DLD1 (cell line): ENCODE data around the gene KRT36.

Experiments
- in situ Hi-C: cut with HindIII; loops from 2 replicates; pipeline ENCODE4 v1.10.0; 2017; ENCODE audit warnings: low sequenced_read_pairs

KRT36 gene

GRCh38 chr17:41522301-41523224 is 32.9 kb upstream of the KRT36 start:
- in situ Hi-C loops: no loop called here

- in situ Hi-C loops: no loop called here
These were observed 32.0 kb upstream of the KRT36 start for GRCh38 chr17:41521574-41522261.

GRCh38 chr17:41520821-41521521 is 31.3 kb upstream of the KRT36 start:
- in situ Hi-C loops: no loop called here

- in situ Hi-C loops: no loop called here
These were observed 30.0 kb upstream of the KRT36 start for GRCh38 chr17:41519501-41520224.

GRCh38 chr17:41518789-41519449 is 29.2 kb upstream of the KRT36 start, which contains the start of gene KRT15:
TSS of gene KRT15 (minus strand) at chr17:41518890. CDS start at chr17:41518827, 63 bp downstream.
- in situ Hi-C loops: no loop called here

- in situ Hi-C loops: no loop called here
These were observed 28.3 kb upstream of the KRT36 start for GRCh38 chr17:41518031-41518430.

- in situ Hi-C loops: no loop called here
These were observed 27.1 kb upstream of the KRT36 start for GRCh38 chr17:41516830-41517283.

- in situ Hi-C loops: no loop called here
These were observed 26.6 kb upstream of the KRT36 start for GRCh38 chr17:41516147-41516829.

- in situ Hi-C loops: no loop called here
These were observed 23.4 kb upstream of the KRT36 start for GRCh38 chr17:41513168-41513547.

GRCh38 chr17:41512546-41513167 is 22.9 kb upstream of the KRT36 start:
- in situ Hi-C loops: no loop called here

GRCh38 chr17:41511716-41512115 is 22.0 kb upstream of the KRT36 start:
- in situ Hi-C loops: no loop called here

- in situ Hi-C loops: no loop called here
These were observed 21.4 kb upstream of the KRT36 start for GRCh38 chr17:41511116-41511515.

GRCh38 chr17:41510251-41511065 is 20.7 kb upstream of the KRT36 start:
- in situ Hi-C loops: no loop called here

- in situ Hi-C loops: no loop called here
These were observed 17.7 kb upstream of the KRT36 start for GRCh38 chr17:41507315-41507880.

GRCh38 chr17:41505809-41506767 is 16.4 kb upstream of the KRT36 start:
- in situ Hi-C loops: no loop called here

- in situ Hi-C loops: no loop called here
These were observed 15.5 kb upstream of the KRT36 start, which contains the start of gene KRT13 for GRCh38 chr17:41505007-41505808. TSS of gene KRT13 (minus strand) at chr17:41505612. CDS start at chr17:41505550, 62 bp downstream.
